Right hindlimb (tissue), 1 donor: ENCODE data around the gene KRTAP9-1.
"Not testable (repeated sequence)": the region's sequence is repeated elsewhere in the genome, so short reads cannot be mapped to it uniquely, and the experiment has no call there.

Experiments used
- DNase-seq: peaks from one replicate; pipeline ENCODE4 v3.0.0-alpha.2; 2018

The KRTAP9-1 gene

DNA sequence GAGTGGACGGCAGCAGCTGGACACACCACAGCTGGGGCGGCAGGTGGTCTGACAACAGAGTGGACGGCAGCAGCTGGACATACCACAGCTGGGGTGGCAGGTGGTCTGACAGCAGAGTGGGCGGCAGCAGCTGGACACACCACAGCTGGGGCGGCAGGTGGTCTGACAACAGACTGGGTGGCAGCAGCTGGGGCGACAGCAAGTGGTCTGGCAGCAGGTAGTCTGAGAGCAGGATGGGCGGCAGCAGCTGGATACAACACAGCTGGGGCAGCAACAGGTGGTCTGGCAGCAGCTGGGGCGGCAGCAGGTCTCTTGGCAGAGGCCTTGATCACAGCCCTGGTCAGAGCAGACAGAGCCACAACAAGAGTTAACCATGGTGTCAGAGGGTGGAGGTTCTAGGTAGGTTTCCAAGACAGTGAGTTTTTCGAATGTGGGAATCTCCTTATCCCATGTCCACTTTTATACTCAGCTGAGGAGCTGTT is 5.2 kb upstream of the KRTAP9-1 start, which contains the start of gene KRTAP4-1:
TSS of gene KRTAP4-1 (minus strand) at position 432 of the 482 bp plus-strand sequence. CDS start at position 375, 57 bp downstream.
- DNase-seq: no peak

DNA sequence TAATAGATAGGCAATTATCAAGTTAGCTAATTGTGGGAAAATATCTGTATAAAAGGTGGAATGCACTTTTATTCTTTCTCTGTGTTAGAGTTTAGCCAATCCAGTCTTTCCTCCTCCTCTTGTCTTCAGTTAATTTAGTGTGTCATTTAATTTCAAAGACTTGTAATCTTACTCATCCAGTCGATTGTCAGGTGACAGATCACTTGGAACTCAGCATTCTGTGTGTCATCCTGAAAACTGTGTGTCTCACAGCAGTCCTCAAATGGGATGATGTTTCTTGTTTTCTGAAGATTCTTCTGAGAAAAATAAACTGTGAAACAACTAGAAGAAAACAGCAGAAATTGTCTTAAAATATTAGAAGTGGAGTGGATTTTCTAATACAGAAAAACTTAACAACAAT is 4.7 kb upstream of the KRTAP9-1 start:
- DNase-seq: no peak

DNA sequence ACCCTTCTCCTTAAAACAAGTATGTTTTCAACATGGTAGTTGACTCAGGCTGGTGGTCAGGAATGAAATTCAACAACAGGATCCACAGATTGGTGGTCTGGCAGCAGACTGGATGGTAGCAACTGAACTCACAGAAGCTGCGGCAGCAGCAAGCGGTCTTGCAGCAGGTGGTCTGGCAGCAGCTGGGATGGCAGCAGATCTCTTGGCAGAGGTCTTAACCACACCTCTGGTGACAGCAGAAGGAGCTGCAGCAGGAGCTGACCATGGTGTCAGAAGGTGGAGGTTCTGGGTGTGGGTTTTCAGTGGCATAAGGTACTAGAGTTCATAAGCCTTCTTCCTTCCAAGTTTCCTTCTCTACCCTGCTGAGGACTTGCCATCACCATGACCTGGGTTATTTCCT is 2.8 kb upstream of the KRTAP9-1 start:
- DNase-seq: peak; percentile 24

DNA sequence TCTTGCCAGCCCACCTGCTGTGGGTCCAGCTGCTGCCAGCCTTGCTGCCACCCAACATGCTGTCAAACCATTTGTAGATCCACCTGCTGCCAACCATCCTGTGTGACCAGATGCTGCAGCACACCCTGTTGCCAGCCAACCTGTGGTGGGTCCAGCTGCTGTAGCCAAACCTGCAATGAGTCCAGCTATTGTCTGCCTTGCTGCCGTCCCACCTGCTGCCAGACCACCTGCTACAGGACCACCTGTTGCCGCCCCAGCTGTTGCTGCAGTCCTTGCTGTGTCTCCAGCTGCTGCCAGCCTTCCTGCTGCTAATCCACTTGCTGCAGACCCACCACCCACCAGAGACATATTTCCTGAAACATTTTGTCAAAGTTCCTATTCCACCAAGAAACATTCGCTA is 641 bp downstream of the KRTAP9-1 start:
- DNase-seq: no peak

DNA sequence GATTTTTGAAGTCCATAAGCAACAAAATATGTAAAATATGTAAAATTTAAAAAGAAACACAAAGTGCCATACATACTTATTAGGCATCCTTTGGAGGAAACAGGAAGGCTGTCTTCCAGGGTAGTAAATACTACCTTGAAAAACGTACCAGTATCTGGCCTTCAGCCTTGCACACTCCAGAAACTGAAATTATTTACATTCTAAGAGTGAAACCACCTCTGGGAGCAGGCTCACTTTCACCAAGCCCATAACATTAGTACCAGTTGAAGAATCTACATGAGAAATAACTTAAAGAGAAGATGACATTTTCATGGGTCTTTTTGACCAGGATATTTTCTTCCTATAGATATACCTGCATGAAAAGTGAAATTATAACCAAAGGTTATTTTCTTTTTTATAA is 6.4 kb downstream of the KRTAP9-1 start:
- DNase-seq: no peak

DNA sequence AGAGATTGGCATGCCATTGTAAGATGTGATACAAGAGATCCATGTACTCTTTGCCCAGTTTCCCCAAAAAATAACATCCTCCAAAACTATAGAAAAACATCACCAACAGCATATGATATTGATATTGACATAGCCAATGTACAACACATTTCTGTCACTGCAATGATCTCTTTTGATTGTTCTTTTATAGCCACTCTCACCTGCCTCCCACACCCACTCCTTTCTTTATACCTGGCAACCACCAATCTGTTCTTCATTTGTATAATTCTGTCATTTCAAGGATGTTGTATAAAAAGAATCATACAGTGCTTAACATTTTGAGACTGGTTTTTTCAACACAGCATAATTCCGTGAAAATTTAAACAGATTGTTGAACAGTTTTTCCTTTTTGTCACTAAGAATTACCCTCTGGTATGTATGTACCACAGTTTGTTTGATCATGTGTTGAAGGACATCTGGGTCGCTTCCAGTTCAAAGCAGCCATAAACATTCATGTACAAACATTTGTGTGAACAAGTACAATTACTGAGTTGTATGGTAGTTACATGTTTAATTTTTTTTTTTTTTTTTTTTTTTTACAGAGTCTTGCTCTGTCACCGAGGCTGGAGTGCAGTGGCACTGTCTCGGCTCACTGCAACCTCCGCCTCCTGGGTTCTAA is 9.9 kb downstream of the KRTAP9-1 start:
- DNase-seq: no peak

DNA sequence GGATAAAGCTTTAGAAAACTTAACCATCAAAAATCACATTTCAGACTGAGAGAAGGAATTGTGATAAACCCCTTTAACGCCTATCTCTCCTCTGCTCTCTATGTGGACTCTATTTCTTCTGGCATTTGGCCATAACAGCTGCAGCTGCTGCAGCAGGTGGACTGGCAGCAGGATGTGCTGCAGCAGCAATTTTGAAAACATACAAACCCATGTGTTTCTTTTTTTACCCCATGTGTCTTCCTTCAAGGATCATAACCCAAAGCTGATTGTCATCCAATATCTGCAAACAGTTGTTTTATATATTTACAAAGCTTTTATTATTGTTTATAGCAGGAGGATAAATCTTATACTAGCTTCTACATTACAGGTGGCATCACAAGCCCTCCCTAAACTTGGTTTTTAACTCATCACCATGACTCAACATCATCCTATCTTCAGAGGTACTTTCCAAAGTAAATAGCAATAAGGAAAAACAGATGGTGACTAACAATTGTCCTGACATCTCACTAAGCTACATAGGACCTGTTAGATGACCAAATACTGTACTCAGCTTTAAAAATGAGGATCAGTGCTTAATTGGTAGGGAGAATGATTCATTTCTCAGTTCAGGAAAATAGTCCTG is 22.3 kb downstream of the KRTAP9-1 start:
- DNase-seq: peak; percentile 30

DNA sequence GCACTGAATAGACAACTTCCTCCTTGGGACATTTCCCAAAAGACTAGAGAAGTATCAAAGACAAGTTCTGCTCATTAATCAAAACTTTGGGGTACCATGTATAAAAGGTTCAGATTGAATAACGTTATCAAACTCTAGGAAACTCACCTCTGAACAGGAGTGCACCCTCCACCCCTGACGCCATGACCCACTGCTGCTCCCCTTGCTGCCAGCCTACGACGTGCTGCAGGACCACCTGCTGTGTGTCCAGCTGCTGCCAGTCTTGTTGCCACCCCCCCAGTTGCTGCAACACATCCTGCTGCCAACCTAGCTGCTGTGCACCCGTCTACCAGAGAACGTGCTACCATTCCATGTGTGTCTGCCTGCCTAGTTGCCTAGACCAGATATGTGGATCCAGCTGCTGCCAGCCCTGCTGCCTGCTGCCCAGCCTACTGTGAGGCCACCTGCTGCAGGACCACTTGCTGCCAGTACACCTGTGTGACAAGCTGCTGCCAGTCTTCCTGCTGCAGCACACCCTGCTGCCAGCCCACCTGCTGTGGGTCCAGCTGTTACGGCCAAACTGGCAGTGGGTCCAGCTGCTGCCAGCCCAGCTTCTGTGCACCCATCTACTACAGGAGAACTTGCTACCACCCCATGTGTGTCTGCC is 23.0 kb downstream of the KRTAP9-1 start:
- DNase-seq: peak; percentile 33

DNA sequence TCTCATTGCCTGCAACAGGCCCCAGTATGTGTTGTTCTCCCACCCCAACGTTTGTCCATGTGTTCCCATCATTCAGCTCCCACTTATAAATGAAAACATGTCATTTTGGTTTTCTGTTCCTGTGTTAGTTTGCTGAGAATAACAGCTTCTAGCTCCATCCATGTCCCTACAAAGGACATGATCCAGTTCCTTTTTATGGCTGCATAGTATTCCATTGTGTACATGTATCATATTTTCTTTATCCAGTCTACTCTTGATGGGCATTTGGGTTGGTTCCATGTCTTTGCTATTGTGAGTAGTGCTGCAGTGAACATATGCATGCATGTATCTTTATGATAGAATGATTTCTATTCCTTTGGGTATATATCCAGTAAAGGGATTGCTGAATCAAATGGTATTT is 26.0 kb downstream of the KRTAP9-1 start:
- DNase-seq: no peak

DNA sequence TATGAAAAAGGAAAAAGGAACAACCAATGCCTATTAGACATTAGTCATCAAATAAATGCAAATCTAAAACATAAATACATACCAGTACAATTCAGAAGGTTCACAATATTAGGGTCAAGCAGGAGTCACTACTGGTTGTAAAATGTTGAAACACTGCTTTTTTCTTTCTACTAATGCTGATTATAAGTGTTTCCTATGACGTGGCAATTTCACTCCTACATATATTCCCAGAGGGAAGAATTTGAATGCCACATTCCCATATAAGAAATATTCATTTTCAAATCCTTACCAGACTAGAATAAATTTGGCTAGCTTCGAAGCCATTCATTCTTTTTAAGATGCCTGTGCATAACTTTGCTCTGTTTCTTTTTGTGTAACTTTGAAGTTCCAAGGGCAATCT is 34.1 kb downstream of the KRTAP9-1 start:
- no peak for DNase-seq

DNA sequence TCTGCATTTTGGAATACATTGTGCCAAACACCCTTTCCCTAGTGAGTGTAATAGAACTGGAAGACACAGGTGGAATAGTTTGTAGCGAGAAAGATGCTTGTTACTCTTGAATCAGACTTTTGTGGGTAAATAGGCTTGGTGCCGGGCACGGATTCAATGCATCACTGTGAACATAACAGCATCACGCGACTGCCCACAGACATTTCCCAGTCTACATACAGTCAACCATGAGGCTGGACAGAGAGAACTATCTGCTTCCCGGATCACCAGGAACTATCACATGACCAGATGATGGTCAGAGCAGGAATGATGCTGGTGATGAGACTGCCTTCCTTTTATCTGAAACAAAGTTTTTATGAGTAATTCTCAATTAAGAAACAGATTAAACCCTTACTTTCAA is 36.4 kb downstream of the KRTAP9-1 start:
- no peak for DNase-seq

DNA sequence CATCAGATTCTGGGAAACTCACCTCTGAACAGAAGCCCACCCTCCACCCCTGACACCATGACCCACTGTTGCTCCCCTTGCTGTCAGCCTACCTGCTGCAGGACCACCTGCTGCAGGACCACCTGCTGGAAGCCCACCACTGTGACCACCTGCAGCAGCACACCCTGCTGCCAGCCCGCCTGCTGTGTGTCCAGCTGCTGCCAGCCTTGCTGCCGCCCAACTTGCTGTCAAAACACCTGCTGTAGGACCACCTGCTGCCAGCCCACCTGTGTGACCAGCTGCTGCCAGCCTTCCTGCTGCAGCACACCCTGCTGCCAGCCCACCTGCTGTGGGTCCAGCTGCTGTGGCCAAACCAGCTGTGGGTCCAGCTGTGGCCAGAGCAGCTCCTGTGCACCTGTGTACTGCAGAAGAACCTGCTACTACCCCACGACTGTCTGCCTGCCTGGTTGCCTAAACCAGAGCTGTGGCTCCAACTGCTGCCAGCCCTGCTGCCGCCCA is 37.0 kb downstream of the KRTAP9-1 start, which contains the start of gene KRTAP9-2:
TSS of gene KRTAP9-2 (plus strand) at position 51 of the 498 bp plus-strand sequence. CDS start at position 58, 7 bp downstream.
- not testable (repeated sequence) for DNase-seq

DNA sequence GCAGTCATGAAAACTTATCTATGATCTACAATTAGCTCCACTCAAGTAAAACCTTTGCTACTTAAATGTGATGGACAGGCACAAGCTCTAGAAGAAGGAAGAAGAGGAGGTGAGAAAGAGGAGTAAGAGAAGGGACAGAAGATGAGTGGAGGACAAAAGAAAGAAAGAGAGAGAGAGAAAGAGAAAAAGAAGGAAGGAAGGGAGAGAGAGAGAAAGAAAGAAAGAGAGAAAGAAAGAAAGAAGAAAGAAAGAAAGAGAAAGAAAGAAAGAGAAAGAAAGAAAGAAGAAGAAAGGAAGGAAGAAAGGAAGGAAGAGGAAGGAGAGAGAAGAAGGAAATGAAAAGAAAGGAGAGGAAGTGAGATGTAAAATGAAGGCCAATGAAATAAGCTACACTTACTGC is 40.4 kb downstream of the KRTAP9-1 start:
- DNase-seq: no peak

DNA sequence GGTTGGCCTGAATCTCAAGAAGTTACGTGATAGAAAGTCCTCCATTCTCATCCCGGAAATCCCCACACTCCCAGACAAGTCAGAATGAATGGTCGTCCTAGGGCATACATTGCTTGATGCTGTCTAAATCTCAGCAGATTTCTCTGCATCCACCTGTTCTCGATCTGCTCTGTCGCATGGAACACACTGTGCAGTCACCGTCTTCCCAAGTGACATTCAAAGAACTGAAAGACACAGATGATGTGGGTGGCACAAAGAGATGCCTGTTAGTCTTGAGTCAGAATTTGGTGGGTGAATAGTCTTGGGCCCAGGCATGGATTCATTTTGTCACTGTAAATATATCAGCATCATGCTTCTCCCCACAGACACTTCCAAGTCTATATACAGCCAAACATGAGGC is 42.0 kb downstream of the KRTAP9-1 start:
- no peak for DNase-seq

DNA sequence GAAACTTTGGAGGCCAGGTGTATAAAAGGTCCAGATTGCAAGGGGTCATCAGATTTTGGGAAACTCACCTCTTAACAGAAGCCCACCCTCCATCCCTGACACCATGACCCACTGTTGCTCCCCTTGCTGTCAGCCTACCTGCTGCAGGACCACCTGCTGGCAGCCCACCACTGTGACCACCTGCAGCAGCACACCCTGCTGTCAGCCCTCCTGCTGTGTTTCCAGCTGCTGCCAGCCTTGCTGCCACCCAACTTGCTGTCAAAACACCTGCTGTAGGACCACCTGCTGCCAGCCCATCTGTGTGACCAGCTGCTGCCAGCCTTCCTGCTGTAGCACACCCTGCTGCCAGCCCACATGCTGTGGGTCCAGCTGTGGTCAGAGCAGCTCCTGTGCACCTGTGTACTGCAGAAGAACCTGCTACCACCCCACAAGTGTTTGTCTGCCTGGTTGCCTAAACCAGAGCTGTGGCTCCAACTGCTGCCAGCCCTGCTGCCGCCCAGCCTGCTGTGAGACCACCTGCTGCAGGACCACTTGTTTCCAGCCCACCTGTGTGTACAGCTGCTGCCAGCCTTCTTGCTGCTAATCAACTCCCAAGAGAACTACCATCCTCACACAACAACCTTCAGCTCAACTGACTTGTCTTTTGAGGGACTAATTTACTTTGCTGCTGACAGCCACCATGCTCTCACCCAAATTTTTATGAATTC is 42.9 kb downstream of the KRTAP9-1 start, which contains the start of gene KRTAP9-3:
TSS of gene KRTAP9-3 (plus strand) at position 51 of the 707 bp plus-strand sequence. CDS start at position 104, 53 bp downstream.
- DNase-seq: not testable (repeated sequence)

DNA sequence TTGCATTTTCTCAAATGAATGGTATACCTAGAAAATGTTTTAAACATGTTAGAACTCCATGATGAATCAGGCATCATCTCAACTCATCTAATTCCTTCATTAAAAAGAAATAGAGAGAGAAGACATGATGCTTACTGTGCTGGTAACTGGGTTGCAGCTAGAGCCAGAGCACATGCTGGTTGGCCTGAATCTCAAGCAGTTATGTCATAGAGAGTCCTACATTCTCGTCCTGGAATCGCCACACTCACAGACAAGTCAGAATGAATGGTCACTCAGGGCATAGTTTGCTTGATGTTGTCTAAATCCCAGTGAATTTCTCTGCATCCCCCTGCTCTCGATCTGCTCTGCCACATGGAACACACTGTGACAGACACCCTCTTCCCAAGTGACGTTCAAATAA is 47.4 kb downstream of the KRTAP9-1 start:
- DNase-seq: not testable (repeated sequence)

DNA sequence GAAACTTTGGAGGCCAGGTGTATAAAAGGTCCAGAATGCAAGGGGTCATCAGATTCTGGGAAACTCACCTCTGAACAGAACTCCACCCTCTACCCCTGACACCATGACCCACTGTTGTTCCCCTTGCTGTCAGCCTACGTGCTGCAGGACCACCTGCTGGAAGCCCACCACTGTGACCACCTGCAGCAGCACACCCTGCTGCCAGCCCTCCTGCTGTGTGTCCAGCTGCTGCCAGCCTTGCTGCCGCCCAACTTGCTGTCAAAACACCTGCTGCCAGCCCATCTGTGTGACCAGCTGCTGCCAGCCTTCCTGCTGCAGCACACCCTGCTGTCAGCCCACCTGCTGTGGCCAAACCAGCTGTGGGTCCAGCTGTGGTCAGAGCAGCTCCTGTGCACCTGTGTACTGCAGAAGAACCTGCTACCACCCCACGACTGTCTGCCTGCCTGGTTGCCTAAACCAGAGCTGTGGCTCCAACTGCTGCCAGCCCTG is 48.3 kb downstream of the KRTAP9-1 start, which contains the start of gene KRTAP9-8:
TSS of gene KRTAP9-8 (plus strand) at position 51 of the 489 bp plus-strand sequence. CDS start at position 104, 53 bp downstream.
- DNase-seq: not testable (repeated sequence)
